Panc1 (cell line): ENCODE measurements around the gene ASCC1.

Source experiments
- POLR2AphosphoS5 ChIP-seq: IDR thresholded peaks from 2 replicates; pipeline ENCODE4 v1.6.1; 2012; ENCODE audit warnings: mild to moderate bottlenecking, low read depth, low read length, moderate library complexity
- TF ChIP-seq, protein P1 (sequence below): fragments of 450-650 bp; IDR thresholded peaks from 2 replicates; pipeline ENCODE4 v1.5.1; 2017; ENCODE audit warnings: mild to moderate bottlenecking

DNA sequence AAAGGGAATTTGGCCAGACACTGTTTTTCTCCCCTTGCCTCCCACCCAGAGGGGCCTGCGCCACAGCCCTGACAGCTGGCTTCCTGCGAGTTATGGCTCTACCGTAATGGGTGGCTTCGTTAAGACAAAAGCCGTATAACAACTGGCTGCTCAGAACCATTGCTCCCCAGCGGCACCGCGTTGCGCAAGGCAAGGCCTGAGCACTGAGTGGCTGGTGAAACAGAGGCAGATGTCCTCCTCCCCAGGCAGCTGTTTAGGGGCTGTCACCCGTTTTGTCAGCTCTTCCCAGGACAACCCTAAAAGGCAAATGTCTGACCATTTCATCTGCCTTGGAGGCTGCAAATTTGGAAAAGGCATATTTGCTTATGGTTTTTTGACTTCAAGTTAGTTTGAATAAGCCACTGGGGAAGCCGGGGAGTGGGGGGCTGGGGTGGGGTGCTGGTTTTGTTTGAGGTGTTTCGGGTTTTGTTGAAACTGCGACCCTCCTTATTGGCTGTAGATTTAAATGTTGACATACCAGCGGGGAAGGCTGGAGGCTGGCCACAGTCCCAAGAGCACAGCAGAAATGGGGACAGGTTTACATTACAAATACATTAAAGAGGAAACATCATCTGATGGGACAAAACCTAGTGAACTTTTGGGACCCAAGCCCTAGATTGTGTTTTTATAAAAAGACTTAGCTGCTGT, 127.0 kb downstream of the ASCC1 start:
- TF ChIP-seq, protein P1, sequence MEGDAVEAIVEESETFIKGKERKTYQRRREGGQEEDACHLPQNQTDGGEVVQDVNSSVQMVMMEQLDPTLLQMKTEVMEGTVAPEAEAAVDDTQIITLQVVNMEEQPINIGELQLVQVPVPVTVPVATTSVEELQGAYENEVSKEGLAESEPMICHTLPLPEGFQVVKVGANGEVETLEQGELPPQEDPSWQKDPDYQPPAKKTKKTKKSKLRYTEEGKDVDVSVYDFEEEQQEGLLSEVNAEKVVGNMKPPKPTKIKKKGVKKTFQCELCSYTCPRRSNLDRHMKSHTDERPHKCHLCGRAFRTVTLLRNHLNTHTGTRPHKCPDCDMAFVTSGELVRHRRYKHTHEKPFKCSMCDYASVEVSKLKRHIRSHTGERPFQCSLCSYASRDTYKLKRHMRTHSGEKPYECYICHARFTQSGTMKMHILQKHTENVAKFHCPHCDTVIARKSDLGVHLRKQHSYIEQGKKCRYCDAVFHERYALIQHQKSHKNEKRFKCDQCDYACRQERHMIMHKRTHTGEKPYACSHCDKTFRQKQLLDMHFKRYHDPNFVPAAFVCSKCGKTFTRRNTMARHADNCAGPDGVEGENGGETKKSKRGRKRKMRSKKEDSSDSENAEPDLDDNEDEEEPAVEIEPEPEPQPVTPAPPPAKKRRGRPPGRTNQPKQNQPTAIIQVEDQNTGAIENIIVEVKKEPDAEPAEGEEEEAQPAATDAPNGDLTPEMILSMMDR: no peak
- TF ChIP-seq POLR2AphosphoS5: no peak
